ENCODE results near the gene IRF2BPL.

The IRF2BPL gene

DNA sequence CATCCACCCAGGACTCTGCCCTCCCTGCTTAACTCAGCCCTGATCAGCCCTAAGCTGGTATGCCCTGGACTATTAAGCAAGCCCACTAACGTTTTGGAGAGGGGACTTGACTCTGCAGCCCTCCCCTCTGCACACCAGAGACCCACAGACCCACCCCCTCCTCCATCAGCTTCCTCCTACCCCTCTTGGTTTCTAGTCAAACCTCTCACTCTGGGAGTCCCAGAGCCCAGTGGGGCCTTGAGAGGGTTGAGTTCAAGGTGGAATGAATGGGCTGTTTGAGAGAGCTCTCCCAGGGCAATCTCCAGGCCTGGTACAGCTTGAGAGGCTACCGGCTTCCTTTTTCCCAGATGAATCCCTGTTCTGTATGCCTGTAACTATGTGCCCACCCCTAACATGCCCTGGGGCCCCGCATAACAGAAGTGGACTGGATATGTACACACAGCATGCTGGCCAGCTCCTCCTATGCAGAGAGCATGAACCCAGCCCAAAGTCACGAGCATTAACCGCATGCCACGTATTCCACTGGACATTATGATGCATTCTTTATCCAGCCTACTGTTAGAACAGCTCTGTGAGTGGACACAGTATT lies 43.6 kb downstream of the IRF2BPL start:
- no peak for DNase-seq

DNA sequence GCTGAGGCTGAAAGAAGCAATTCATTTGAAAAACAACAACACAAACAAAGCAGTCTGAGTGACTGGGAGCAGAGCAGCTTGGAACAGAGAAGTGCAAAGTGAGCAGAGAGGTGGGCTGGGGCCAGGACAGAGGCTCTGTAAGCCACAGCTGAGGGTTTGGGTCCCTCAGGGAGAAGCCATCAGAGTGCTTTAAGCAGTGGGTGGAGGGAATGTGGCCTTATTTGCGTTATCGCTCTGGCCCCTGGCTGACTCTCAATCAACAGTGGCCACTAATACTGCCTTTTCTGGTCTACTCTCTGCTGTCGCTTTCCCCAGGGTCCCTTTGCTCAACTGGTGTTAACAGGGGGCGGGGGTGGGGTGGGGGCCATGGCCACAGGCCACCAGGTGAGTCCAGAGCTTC lies 44.2 kb downstream of the IRF2BPL start:
- DNase-seq, result no peak

DNA sequence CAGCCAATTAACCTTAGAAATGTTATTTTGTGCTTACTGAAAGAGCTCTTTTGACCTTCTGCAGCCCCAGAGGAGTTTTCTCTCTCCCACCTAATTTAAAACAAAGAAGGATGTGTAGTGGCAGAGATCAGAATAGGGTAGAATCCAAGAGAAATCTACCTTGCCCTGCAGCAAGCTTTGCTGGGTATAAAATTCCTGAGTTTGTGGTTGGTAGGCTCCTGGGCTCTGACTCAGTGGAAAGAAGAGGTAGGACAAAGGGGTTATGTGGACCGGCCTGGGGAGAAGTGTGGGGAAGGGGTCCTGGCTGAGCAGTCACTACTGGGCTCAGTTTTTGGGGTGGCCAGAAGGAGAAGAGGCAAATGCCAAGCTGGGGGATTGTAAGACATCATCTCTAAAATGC lies 46.8 kb downstream of the IRF2BPL start:
- no peak for DNase-seq

DNA sequence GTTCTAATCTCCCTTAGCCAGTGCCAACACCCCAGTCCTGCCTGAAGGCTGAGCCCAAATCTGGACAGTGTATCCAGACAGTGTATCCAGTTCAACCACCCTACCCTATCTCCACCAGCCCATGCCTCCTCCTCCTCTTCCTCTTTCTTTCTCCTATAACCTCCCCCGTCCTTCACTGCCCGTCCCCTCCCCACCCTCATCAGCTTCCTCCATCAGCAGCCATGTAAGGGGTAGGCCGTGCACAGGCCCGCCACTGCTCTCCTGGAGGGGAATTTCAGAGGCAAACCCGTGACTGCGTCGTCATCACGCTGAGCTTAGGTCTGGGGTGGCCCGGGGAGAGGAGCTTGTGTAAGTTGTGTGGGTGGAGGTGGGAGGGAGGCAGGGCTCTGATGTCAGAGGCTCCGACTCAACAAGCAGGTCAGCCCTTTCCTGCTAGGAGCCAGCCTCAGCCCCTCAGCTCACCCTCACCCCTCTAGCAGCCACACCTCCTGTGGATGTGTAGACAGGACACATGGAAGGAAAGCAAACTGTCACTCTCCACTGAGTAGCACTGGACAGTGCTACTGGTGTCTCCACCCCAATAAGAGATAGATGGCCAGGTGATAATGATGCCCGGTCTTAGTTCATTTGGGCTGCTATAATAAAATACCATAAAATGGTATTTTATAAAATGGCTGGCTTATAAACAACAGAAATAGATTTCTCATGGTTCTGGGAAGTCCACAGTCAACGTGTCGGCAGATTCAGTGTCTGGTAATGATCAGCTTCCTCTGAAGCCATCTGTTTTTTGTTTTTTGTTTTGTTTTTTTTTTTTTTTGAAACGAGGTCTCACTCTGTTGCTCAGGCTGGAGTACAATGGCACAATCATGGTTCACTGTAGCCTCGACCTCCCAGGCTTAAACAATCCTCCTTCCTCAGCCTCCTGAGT lies 50.5 kb downstream of the IRF2BPL start:
- peak; percentile 95 for DNase-seq

DNA sequence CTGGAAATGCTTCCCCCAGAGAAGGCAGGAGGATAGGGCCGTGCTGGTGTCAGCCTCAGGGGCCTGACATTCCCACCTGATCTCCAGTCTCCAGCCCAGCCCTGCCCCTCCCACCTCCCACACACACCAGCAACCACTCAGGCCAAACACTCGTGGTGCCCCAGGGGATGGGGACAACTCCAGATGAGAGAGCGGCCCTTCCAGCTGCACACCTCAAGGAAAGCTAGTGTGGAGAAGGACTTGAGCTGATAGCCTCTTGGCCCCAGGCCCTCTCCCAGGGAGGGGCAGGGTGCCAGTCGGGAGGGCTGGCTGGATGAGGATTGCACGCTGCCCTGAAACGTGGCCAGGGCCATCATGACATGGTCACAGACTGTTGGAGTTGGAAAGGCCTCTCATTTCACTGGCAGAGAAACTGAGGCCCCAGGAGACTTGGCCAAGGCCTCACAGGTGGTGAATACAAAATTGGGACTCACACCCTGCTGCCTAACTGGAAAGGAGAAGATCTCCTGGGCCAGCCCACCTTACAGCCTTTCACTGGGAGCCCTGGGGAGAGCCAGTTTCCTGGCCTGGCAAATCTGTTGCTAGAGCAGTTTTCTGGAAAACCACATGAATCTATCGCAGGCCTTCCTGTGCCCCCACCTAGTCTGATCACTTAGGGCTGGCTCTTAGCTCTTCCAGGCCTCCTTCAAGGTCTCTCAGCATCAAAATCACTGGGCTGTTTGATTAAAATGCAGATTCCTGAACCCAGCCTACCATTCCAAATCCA lies 52.1 kb downstream of the IRF2BPL start:
- no peak for DNase-seq

DNA sequence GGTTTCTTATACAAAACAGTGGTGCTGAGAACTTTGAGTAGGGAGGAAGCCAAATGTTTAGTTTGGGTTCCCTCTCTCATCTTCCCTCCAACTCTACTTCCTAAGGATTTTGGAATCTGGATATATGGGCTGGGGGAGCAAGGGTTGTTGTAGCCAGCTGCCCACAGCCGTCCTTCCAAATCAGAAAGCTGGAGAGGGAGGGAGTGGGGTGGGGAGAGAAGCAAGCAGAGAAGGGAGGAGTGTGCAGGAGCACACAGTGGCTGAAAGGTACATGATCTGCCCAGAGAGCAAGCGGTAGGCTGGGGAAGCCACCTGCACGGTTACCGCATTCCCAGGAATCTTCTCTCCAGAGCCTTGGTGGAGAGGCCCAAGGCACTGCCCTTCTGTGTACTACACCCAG lies 52.7 kb downstream of the IRF2BPL start:
- DNase-seq, result no peak

DNA sequence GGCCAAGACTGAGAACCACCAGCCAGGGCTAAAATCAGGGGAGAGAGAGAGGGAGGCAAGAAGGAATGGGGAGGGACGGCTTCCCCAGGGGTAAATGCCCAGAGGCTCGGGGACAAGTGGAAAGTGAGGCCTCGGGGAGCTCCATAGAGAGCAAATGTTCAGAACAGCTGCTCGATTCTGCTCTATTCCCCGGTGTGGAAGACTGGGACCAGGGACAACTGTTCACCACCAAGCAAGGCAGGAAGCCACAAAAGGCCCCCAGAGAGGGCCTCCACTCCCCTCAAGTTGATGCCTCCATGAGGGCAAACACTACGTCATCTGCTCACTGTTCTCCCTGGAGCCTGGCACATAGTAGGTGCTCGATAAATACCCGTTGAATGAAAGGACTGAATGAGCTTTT lies 53.5 kb downstream of the IRF2BPL start:
- no peak for DNase-seq
